Panc1 (cell line): Measurements from ENCODE around the gene JAZF1.

Source experiments
- POLR2AphosphoS5 ChIP-seq: IDR thresholded peaks from 2 replicates; pipeline ENCODE4 v1.6.1; 2012; ENCODE audit warnings: mild to moderate bottlenecking, low read depth, low read length, moderate library complexity
- TF ChIP-seq, protein P1 (sequence below): fragments of 450-650 bp; IDR thresholded peaks from 2 replicates; pipeline ENCODE4 v1.5.1; 2017; ENCODE audit warnings: mild to moderate bottlenecking

DNA sequence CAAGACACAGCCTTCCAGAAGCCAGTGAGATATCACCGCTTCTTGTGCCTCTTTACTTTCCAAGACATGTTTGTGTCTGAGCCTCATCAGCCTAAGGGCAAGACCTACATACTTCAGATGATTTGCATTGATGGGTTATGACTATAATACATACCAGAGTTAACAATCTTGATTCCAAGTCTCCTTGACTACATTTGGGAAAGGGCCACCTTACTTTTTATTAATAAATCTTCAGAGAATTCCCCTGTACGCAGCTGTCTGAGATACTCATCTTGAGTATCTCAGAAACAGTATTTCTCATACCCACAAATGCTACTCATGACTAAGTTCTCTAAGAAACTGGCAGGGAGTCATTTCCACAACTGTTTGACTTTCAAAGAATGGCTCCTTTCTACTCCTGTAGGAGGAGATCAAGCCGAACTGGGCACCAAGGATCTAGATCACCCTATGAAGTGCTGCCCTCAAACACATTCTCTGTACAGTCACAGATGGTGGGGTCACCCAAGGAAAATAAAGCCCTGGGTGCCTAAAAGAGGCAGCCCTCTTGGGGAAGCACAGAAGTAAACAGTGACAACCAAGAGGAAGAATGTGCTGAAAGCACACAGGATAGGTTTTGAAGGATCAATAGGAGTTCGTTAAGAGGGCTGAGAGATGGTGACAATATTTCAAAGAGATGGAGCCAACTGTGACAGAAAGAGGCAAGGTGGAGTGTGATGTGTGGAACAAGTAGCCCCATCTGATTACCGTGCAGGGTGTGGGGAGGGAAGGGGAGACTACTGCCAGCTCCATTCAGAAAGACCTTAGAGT is 138.9 kb downstream of the JAZF1 start:
- TF ChIP-seq, protein P1, sequence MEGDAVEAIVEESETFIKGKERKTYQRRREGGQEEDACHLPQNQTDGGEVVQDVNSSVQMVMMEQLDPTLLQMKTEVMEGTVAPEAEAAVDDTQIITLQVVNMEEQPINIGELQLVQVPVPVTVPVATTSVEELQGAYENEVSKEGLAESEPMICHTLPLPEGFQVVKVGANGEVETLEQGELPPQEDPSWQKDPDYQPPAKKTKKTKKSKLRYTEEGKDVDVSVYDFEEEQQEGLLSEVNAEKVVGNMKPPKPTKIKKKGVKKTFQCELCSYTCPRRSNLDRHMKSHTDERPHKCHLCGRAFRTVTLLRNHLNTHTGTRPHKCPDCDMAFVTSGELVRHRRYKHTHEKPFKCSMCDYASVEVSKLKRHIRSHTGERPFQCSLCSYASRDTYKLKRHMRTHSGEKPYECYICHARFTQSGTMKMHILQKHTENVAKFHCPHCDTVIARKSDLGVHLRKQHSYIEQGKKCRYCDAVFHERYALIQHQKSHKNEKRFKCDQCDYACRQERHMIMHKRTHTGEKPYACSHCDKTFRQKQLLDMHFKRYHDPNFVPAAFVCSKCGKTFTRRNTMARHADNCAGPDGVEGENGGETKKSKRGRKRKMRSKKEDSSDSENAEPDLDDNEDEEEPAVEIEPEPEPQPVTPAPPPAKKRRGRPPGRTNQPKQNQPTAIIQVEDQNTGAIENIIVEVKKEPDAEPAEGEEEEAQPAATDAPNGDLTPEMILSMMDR, result no peak
- no peak for TF ChIP-seq POLR2AphosphoS5
